Hepatocyte (in vitro differentiated cells): ENCODE measurements around the gene GDPD4. TPM values are rescaled to one million over a fixed set of nuclear protein-coding genes. Genes with fewer than 3 reads are reported as not detected.

ENCODE experiments used
- DNase-seq: peaks from one replicate; pipeline ENCODE4 v3.0.0-alpha.2; 2016; ENCODE audit warnings: low spot score
- H2AFZ ChIP-seq: fragments of 200-600 bp; sonication (generic); 2 replicates; pipeline ENCODE4 v1.6.0; 2016; ENCODE audit warnings: antibody characterized with exemption, mild to moderate bottlenecking
- H3K27ac ChIP-seq: fragments of 200-600 bp; sonication (generic); 2 replicates; pipeline ENCODE4 v1.5.1; 2016; ENCODE audit warnings: mild to moderate bottlenecking
- H3K27me3 ChIP-seq: fragments of 200-600 bp; sonication (generic); 2 replicates; pipeline ENCODE4 v1.6.1; 2016
- H3K36me3 ChIP-seq: fragments of 200-600 bp; sonication (generic); replicated peaks from 2 replicates; pipeline ENCODE4 v1.5.1; 2016; ENCODE audit warnings: low read depth; ENCODE audit not compliant: insufficient read depth
- H3K4me1 ChIP-seq: fragments of 200-600 bp; sonication (generic); 2 replicates; pipeline ENCODE4 v1.5.1; 2016; ENCODE audit warnings: mild to moderate bottlenecking, moderate library complexity; ENCODE audit not compliant: insufficient read depth
- H3K4me2 ChIP-seq: fragments of 200-600 bp; sonication (generic); 2 replicates; pipeline ENCODE4 v1.6.0; 2016
- H3K4me3 ChIP-seq: fragments of 200-600 bp; sonication (generic); 2 replicates; pipeline ENCODE4 v1.5.1; 2016; ENCODE audit warnings: mild to moderate bottlenecking
- H3K79me2 ChIP-seq: fragments of 200-600 bp; sonication (generic); 2 replicates; pipeline ENCODE4 v1.6.0; 2017; ENCODE audit warnings: mild to moderate bottlenecking
- H3K9me2 ChIP-seq: fragments of 200-600 bp; sonication (generic); replicated peaks from 2 replicates; pipeline ENCODE4 v1.6.0; 2017; ENCODE audit warnings: mild to moderate bottlenecking; ENCODE audit not compliant: insufficient read depth
- H3K9me3 ChIP-seq: fragments of 200-600 bp; sonication (generic); 2 replicates; pipeline ENCODE4 v1.5.1; 2016; ENCODE audit warnings: low read depth, mild to moderate bottlenecking
- H4K20me1 ChIP-seq: fragments of 200-600 bp; sonication (generic); 2 replicates; pipeline ENCODE4 v1.6.0; 2016; ENCODE audit warnings: mild to moderate bottlenecking; ENCODE audit not compliant: insufficient read depth, poor library complexity, severe bottlenecking
- EZH2 ChIP-seq: fragments of 200-600 bp; sonication (generic); IDR thresholded peaks from 2 replicates; pipeline ENCODE4 v1.6.1; 2016; ENCODE audit warnings: antibody characterized with exemption, mild to moderate bottlenecking, borderline replicate concordance
- EZH2phosphoT487 ChIP-seq: fragments of 200-600 bp; sonication (generic); IDR thresholded peaks from one replicate; pipeline ENCODE4 v1.6.1; 2018; ENCODE audit warnings: antibody characterized with exemption, mild to moderate bottlenecking, low read depth, moderate library complexity; ENCODE audit not compliant: unreplicated experiment, severe bottlenecking
- WGBS: methylation state at CpG from one replicate; pipeline ENCODE4 v1.1.6; 2016; ENCODE audit warnings: low lambda C conversion rate; ENCODE audit errors: missing lambda C conversion rate; 5-methylcytosine and 5-hydroxymethylcytosine counted together
- polyA plus RNA-seq: library from polyadenylated mRNA; unstranded; fragments of >200 nt; fragmentation: Nextera tagmentation; extraction: Ambion mirVana; gene quantifications from 2 replicates; pipeline ENCODE4 v1.2.1, GENCODE V29; 2016
- total RNA-seq: library from RNA; depleted of rRNA; stranded (reverse); fragments of >200 nt; gene quantifications from 2 replicates; pipeline ENCODE4 v1.2.3, GENCODE V29; 2014
- TF ChIP-seq, protein P1 (sequence below): fragments of 200-600 bp; sonication (generic); IDR thresholded peaks from 2 replicates; pipeline ENCODE4 v1.5.1; 2016; ENCODE audit warnings: antibody characterized with exemption, mild to moderate bottlenecking; ENCODE audit not compliant: poor library complexity

Gene GDPD4
- total and polyA plus RNA-seq, 2 experiments from 2014 or later = 0.47 to 1.1 TPM

DNA sequence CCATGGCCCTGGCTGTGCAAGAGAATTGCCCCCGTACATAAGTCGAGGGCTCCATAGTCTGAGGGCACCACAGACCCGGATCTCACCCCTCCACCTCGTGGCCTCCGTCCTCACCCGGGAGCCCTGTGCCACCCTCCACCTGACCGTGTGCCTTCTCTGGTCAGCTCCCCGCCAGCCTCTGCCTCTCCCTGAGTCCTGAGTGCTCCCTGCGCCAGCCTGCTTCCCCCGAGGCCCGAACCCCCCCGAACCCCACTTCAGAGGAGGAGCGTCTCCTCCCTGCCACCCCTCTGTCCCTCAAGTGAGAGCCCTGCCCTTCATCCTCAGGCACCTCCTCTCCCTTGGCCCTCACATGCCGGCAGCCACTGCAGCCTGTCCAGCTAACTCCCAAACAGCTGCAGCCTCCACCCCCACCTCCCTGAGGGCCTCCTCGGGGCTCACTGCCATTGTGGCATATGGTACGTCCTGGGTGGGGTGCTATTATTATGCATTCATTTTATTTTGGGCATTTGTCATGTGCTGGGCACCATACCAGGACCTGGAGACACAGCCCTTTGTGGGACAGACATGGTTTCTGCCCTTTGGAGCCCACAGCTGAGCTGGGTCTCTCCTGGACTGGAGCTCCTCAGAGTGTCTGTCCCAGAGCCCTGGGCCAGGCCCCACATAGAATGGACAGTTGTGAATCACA is 106.3 kb downstream of the GDPD4 start:
- WGBS = 92% methylated on average over 12 of the region's 16 CpGs
- no peak for DNase-seq
- H3K27ac ChIP-seq = no peak overlapping the region
- no peak overlapping the region for H3K4me3 ChIP-seq
- H3K79me2 ChIP-seq = no peaks in the 10 kb centered on the region
- H3K4me2 ChIP-seq = no peak overlapping the region
- no peaks in the 10 kb centered on the region for H3K36me3 ChIP-seq
- no peaks in the 10 kb centered on the region for H4K20me1 ChIP-seq
- H3K27me3 ChIP-seq = no peaks in the 10 kb centered on the region
- no peaks in the 10 kb centered on the region for H3K9me2 ChIP-seq
- H3K9me3 ChIP-seq = no peaks in the 10 kb centered on the region
- TF ChIP-seq EZH2 (no peak), EZH2phosphoT487 (no peak)
- TF ChIP-seq, protein P1, sequence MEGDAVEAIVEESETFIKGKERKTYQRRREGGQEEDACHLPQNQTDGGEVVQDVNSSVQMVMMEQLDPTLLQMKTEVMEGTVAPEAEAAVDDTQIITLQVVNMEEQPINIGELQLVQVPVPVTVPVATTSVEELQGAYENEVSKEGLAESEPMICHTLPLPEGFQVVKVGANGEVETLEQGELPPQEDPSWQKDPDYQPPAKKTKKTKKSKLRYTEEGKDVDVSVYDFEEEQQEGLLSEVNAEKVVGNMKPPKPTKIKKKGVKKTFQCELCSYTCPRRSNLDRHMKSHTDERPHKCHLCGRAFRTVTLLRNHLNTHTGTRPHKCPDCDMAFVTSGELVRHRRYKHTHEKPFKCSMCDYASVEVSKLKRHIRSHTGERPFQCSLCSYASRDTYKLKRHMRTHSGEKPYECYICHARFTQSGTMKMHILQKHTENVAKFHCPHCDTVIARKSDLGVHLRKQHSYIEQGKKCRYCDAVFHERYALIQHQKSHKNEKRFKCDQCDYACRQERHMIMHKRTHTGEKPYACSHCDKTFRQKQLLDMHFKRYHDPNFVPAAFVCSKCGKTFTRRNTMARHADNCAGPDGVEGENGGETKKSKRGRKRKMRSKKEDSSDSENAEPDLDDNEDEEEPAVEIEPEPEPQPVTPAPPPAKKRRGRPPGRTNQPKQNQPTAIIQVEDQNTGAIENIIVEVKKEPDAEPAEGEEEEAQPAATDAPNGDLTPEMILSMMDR = no peak
- no peaks in the 10 kb centered on the region for H3K4me1 ChIP-seq
- no peak overlapping the region for H2AFZ ChIP-seq

DNA sequence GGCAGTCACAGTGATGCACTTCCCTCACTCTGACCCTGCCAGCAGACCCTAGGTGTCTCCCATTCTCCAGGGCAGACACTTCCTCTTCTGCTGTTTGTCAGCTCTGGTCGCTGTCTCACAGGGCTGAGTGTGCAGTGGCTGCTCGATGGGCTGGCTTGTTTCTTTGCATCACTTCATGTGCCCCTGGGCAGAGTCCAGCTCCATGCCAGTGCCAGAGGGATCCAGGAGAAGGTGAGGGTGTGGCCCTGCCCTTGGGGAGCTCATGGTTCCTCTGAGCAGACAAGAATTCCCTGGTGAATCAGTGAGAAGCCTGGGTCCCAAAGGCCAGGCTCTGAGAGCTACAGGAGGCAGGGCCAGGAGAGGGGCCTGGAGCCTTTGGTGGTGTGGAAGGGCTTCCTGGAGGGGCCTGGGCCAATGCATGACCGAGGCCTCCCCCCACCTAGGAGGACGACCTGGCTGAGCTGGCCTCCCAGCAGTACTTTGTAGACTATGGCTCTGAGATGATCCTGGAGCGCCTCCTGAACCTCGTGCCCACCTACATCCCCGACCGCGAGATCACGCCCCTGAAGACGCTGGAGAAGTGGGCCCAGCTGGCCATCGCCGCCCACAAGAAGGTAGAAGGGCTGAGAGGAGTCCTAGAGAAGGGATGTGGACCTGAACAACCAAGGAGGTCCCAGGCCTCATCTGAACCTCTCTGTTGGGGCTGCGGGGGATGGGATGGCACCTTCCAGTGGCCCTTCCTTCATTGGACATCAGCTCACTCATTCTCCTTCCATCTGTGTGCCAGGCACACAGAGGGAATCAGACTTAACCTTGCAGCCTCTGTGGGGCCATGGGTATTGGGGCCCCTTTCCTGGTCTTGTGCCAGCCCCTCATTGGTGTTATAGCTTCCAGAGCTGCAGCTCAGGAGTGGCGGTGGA is 107.3 kb downstream of the GDPD4 start:
- H3K9me3 ChIP-seq = no peaks in the 10 kb centered on the region
- H3K4me3 ChIP-seq = no peak overlapping the region
- DNase-seq = no peak
- no peaks in the 10 kb centered on the region for H3K36me3 ChIP-seq
- TF ChIP-seq EZH2 (no peak), EZH2phosphoT487 (no peak)
- TF ChIP-seq, protein P1 = no peak
- H4K20me1 ChIP-seq = no peaks in the 10 kb centered on the region
- no peak overlapping the region for H3K27ac ChIP-seq
- H3K79me2 ChIP-seq = no peaks in the 10 kb centered on the region
- no peak overlapping the region for H2AFZ ChIP-seq
- H3K27me3 ChIP-seq = no peaks in the 10 kb centered on the region
- 92% methylated on average over 15 of the region's 15 CpGs for WGBS
- no peaks in the 10 kb centered on the region for H3K4me1 ChIP-seq
- H3K9me2 ChIP-seq = no peaks in the 10 kb centered on the region
- H3K4me2 ChIP-seq = no peak overlapping the region

DNA sequence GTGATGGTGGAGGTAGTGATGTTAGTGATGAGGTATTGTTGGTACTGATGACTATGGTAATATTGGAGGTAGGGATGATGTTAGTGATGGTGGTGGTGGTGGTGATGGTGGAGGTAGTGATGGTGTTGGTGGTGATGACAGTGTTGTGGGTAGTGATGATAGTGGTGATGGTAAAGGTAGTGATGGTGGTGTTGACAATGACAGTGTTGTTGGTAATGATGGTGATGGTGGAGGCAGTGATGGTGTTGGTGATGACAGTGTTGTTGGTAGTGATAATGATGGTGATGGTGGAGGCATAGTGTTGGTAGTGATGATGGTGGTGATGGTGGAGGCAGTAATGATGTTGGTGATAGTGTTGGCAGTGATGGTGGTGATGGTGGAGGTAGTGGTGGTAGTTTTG is 108.3 kb downstream of the GDPD4 start:
- no peak overlapping the region for H3K27ac ChIP-seq
- no peaks in the 10 kb centered on the region for H3K9me3 ChIP-seq
- DNase-seq = no peak
- H3K9me2 ChIP-seq = no peaks in the 10 kb centered on the region
- no peak for TF ChIP-seq EZH2
- TF ChIP-seq EZH2phosphoT487 = no peak
- TF ChIP-seq, protein P1 = no peak
- no peak overlapping the region for H3K4me2 ChIP-seq
- H3K36me3 ChIP-seq = no peaks in the 10 kb centered on the region
- no peaks in the 10 kb centered on the region for H4K20me1 ChIP-seq
- H3K79me2 ChIP-seq = no peaks in the 10 kb centered on the region
- H2AFZ ChIP-seq = no peak overlapping the region
- H3K27me3 ChIP-seq = no peaks in the 10 kb centered on the region
- H3K4me1 ChIP-seq = no peaks in the 10 kb centered on the region
- H3K4me3 ChIP-seq = no peak overlapping the region
